ENCODE data around the gene P2RY8. TPM values are rescaled to one million over a fixed set of nuclear protein-coding genes. Genes with fewer than 3 reads are reported as not detected.
"Not testable (repeated sequence)": the region's sequence is repeated elsewhere in the genome, so short reads cannot be mapped to it uniquely, and the experiment has no call there.

P2RY8 gene, protein sequence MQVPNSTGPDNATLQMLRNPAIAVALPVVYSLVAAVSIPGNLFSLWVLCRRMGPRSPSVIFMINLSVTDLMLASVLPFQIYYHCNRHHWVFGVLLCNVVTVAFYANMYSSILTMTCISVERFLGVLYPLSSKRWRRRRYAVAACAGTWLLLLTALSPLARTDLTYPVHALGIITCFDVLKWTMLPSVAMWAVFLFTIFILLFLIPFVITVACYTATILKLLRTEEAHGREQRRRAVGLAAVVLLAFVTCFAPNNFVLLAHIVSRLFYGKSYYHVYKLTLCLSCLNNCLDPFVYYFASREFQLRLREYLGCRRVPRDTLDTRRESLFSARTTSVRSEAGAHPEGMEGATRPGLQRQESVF
- polyA plus RNA-seq (2013, experiment 1 of 2; ENCODE audit: insufficient read length): not detected
- polyA plus RNA-seq (2013, experiment 2 of 2; ENCODE audit: insufficient read length): not detected

DNA sequence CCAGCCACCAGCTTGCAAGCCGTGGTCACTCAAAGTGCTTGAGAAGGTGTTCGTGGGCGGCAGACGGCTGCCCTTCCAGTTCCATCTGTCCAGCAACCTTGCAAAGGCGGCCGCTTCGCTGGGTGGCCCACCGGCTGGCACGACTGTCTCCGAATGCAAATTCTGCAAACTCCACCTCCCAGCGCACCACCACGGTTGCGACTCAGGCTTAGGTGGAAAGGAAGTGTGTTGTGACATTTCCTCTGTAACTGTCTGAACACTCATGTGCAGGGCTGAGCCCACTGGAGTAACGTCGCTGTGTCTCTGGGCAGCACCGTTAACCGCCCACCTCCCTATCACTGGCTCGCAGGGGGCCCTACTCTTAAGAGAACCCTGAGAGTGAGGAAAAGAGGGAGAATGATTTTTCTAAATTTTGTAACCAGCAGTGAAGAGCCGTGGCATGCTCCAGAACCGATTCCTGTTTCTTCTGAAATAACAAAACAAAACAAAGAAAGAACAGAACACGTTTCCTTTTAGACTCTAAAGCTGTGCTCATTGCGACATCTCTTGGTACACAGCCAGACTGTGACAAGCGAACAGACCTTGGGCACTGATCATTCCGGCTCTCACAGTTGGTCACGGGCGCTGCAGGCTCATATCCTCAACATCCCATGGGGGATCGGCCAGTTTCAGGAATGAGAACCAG is at the start of gene P2RY8:
Gene P2RY8, minus strand, starts transcription at position 155 of the 685 bp plus-strand sequence. CDS start 70,627 bp downstream, outside the sequence.
- DNase-seq: peak; percentile 37

DNA sequence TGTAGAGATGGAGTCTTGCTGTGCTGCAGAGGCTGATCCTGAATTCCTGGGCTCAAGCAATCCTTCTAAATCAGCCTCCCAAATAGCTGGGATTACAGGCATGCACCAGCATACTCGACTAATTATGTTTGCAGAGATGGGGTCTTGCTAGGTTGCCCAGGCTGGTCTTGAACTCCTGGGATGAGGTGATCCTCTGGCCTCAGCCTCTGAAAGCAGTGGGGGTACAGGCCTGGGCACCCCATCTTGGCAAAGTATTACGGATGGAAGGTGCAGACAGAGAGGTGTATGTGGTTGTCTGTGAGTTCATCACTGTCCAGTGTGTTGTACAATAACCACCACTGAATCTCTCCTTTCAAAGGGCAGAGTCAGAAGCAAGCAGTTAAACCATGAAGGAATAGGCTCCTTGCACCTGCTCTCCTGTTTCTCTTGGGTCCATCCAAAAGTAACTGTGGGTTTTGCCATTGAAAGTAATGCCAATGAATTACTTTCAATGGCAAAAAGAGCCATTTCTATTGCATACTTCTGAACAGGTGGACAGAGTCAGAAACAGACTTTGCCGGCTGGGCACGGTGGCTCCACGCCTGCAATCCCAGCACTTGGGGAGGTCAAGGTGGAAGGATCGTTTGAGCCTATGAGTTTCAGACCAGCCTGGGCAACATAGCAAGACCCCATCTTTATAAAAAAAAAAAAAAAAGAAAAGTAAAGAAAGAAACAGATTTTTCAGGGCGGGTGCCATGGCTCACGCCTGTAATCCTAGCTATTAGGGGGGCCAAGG is 47.4 kb upstream of the P2RY8 start:
- no peak for DNase-seq

DNA sequence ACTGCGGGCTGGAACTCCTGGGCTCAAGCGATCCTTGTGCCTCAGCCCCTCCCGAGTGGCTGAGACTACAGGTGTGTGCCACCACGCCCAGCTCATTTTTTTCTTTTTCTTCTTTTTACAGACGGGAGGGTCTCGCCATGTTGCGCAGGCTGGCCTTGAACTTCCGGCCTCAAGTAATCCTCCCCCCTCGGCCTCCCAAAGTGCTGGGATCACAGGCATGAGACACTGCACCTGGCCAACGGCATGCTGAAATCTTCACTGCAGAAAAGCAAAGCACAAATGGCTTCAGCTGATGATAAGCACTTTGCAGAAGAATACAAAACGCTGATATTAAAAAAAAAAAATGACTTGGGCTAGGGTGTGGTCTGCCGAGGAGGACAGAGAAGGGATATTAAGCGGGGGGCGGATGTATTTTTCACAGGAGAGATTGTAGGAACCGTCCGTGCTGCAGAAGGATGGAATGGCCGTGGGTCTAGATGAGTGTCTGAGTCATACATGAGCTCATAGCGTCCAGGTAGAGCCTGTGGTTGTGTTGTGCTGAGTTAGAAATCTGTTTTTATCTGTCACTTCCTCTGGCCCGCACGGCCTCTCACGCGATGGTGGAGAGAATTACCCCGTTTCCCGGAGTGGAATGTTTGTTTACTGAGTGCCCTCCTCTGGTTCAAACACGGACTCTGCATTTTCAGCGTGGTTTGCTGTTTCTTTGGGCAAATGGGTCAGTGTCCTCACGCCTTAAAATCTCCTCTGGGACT is 45.9 kb upstream of the P2RY8 start:
- no peak for DNase-seq

DNA sequence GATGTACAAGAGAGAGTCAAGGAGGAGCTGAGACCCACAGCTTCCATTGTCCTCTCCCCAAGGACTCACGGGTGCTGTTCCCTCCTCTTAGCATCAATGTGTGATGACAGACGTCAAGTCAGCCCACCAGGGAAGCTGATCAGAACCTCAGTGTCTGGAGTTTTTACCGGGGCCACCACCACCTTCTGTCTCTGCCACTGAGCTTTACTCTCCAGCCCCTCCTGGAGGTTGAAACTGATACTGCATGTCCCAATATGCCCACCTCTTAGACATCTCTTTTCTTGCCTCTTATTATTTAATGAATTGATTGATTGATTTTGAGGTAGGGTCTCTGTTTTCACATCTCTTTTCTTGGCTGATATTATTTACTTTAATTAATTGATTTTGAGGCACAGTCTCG is 44.1 kb upstream of the P2RY8 start:
- DNase-seq: peak; percentile 13

DNA sequence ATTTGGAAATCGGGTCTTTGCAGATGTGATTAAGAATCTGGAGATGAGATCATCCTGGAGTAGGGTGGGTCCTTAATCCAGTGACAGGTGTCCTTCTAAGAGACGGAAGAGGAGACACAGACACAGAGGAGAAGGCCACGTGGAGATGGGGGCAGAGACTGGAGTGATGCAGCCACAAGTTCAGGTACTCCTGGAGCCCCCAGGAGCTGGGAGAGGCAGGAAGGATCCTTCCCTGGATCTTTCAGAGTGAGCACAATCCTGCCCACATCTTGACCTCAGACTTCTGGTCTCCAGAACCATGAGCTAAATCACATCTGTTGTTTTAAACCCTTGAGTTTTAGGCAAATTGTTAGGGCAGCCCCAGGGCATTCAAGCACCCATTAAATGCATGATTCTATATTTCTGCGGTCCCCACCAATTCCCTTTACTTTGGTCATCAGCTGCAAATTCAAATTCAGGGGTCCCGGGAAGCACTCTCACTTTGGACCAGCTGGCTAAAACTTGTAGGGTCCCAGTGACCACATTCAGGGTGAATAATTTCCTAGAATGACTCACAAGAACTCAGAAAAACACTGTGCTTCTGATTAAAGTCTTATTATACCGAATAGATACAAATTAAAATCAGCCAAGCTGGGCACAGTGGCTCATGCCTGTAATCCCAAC is 41.7 kb upstream of the P2RY8 start:
- no peak for DNase-seq

DNA sequence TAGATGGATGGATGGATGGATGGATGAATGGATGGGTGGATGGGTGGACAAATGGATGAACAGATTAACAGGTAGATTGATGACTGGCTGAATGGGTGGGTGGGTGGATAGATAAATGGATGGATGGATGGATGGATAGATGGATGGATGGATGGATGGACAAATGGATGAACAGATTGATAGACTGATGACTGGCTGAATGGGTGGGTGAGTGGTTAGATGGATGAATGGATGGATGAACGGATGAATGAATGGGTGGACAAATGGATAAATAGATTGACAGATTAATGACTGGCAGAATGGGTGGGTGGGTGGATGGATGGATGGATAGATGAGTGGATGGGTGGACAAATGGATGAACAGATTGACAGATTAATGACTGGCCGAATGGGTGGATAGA is 40.9 kb upstream of the P2RY8 start:
- DNase-seq: no peak

DNA sequence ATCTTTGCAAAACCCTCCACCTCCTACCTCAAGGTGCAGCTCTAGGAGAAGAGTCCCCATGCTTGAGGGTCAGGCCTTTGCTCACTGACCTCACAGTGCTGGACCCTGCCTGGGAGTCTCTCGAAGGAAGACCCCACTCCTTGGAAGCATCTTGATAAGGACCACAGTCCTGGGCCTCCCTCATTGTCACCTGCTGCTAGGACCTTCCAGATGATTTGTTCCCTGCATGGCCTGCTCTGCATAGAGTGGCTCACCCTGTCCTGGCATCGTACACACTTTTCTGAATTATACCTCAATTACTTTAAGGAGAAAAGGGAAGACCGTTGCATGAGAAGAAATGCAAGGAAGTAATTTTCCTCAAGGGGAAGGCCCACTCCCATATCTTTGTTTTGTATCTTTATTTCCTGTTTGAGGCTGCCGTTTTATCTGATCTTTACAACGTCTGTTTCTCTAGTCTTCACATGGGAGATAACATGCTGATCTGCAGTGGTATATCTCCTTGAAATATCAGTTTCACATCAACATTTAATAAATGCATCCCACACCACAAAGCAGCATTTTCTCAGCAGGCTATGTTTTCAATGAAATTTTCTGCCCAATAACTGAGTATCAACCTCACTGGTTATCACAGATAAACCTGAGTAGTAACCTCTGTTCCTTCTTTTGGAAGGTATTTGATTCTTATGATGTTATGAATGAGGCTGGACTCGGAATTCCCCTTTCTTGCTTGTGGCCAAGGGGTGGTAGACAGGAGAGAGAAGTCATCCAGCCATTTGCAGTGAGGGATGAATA is 39.4 kb upstream of the P2RY8 start:
- DNase-seq: no peak

DNA sequence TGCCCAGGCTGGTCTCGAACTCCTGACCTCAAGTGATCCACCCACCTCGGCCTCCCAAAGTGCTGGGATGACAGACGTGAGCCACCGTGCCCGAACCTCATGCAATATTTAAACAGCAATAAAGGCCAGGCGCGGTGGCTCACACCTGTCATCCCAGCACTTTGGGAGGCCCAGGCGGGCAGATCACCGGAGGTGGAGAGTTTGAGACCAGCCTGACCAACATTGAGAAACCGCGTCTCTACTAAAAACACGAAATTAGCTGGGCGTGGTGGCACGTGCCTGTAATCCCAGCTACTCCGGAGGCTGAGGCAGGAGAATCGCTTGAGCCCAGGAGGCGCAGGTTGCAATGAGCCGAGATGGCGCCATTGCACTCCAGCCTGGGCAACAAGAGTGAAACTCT is 37.2 kb upstream of the P2RY8 start:
- DNase-seq: not testable (repeated sequence)

DNA sequence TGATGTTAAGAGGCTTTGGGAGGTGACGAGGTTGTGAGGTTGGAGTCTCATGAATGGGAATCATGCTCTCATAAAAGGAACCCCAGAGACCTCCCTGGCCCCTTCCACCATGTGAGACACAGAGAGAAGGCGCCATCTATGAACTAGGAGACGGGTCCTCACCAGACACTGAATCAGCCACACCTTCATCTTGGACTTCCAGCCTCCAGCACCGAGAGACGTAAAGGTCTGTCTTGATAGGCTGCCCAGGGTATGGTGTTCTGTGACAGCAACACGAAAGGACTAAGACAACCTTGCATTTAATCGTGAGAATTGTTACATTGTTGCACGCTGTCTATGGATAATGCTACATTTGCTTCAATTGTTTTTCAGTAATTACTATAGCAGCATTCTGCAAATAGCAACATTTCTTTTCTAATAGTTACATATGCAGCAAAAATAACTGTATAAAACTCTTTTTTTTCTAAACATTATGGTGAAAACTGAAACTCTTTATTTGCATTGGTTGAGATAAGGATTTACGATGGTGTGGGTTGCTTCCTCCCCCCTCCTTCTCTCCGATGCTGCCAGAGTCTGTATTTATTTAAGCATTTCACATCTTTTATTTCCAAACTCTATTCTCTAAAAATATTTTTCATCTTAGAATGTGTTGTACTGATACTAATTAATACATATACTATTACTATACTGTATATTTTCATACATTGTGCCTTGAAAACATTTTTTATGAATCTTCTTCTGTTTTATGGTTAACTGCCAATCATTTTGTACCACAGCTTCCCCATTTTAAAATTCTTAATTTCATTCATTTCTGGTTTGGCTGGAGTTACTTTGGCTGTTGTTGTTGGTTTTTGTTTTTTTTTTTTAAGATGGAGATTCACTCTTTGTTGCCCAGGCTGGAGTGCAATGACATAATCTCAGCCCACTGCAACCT is 28.0 kb upstream of the P2RY8 start:
- DNase-seq: no peak

DNA sequence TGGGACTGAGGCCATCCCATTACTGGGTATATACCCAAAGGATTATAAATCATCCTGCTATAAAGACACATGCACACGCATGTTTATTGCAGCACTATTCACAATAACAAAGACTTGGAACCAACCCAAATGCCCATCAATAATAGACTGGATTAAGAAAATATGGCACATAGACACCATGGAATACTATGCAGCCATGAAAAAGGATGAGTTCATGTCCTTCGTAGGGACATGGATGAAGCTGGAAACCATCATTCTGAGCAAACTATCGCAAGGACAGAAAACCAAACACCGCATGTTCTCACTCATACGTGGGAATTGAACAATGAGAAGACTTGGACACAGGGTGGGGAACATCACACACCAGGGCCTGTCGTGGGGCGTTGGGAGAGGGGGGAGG is 27.1 kb upstream of the P2RY8 start:
- not testable (repeated sequence) for DNase-seq

DNA sequence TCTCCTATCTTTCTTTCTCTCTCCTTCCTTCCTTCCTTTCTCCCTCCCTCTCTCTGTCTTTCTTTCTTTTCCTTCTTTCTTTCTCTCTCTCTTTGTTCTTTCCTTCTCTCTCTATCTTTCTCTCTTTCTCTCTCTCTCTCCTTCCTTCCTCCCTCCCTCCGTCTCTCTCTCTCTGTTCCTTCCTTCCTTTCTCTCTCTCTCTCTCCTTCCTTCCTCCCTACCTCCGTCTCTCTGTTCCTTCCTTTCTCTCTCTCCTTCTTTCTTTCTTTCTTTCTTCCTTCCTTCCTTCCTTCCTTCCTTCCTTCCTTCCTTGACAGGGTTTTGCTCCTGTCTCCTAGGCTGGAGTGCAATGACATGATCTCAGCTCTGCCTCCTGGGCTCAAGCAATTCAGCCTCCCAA is 24.2 kb upstream of the P2RY8 start:
- no peak for DNase-seq

DNA sequence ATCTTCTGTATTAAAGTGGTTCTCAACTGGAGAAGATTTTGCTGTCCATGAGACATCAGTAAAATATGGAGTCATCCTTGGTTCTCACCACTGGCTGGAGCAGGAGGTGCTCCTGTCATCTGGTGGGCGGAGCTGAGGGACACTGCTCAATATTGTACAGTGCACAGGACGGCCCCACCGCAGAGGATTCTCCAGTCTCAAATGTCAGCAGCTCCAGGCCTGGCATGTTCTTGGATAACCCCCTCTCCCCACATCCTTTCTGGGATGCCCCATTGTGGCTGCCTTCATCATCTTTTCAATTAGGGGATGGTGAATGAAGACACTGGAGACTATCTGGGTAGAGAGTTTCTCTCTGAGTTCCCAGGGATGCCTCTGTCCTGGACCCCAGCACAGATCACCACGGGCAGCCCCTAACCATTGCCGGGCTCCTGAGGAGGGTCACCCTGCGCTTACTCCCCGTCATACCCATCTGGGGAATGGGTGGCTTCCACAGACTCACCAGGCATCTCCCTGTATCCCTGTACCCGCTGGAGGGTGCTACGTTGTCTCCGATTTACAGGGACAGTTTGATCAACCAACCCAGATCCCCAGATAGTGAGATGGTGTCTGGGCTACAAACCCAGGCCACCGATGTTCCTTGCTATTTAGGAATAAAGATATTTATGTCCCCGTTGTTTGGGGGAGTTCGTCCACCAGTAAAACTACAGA is 21.9 kb upstream of the P2RY8 start:
- DNase-seq: no peak

DNA sequence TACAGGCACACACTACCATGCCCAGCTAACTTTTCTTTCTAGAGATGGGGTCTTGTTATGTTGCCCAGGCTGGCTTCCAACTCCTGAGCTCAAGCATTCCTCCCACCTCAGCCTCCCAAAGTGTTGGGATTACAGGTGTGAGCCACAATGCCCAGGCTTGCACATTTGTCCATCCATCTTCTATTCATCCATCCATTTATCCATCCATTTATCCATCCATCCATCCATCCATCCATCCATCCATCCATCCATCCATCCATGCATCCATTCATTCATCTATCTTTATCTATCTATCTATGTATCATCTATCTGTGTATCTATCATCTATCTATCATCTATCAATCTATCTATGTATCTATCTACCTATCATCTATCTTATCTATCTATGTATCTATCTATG is 20.5 kb upstream of the P2RY8 start:
- not testable (repeated sequence) for DNase-seq

DNA sequence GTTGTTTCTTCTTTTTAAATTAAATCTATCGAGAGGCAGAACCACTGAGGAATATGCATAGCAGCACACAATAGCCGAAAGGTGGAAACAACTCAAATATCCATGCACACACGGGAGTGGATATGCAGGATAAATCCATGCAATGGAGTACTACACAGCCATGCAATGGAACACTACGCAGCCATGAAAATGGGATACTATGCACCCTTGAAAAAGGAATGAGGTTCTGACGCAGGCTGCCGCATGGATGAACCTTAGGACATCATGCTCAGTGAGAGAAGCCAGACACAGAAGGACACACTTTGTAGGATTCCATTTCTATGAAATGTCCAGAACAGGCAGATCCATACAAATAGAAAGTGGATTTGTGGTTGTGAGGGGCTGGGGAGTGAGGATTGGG is 18.4 kb upstream of the P2RY8 start:
- no peak for DNase-seq

DNA sequence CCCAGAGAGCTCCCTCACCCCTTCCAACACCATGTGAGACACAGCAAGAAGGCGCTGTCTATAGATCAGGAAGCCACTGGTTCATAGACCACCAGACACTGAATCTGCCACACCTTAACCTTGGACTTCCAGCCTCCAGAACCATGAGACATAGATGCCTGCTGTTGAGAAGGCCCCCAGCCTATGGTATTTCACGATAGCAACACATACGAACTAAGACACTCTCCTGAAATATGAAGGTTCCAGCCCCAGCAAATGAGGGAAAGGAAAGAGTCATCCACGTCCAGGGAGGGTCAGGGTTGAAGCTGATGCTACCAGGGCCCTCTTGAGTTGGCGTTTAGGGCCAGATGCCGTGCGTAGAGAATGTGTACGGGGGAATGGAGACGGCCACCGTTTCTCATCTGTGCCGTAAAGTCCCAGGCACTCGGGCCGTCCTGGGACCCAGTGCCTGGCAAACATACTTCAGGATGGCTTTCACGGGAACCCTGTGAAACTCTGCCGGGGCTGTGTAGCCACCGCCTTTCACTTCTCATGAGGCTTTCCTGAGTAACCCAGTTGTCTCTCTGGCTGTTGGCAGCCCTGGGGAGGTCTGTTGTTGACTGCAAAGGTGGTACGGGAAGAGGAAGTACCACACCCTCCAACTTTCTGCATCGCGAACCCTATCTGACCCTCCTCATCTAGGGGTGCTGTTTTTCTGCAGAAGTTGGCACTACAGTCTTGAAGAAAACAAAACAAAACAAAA is 17.7 kb upstream of the P2RY8 start:
- DNase-seq: no peak

DNA sequence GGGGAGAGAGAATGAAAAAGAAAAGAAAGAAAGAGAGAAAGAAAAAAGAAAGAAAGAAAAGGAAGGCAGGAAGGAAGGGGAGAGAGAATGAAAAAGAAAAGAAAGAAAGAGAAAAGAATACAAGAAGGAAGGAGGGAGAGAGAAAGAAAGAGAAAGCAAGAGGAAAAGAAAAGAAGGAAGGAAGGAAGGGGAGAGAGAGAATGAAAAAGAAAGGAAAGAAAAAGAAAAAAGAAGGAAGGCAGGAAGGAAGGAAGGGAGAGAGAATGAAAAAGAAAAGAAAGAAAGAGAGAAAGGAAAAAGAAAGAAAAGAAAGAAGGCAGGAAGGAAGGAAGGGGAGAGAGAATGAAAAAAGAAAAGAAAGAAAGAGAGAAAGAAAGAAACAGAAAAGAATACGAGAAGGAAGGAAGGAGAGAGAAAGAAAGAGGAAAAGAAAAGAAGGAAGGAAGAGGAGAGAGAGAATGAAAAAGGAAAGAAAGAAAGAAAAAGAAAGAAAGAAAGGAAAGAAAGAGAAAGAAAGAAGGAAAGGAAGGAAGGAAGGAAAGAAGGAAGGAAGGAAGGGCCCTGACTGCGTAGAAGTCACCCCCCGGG is 15.1 kb upstream of the P2RY8 start:
- DNase-seq: no peak

DNA sequence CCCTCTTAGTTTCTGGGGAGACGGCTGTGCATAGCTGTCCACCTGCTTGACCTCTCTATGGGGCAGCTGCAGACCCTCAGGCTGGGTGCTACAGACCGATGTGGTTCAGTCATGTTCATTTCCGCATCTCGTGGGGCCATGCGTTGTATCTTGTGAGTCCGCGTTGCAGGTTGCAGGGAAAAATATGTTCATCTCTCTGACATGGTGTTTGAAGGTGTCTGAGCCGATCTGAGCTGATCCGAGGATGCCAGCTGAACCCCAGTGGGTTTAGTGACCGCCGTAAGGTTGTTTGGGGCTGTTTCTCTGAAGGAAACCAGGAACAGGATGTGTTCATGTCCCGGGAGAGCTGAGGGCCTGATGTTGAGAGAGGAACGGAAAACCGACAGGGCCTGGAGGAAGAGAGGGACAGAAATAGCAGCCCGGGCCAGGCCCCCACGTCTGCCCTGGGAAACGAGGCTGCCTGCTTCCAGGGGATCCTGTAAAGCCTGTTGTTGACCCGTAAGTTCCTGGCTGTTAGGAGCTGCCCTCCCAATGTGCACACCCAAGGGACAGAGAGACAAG is 9.8 kb upstream of the P2RY8 start:
- DNase-seq: no peak
